Activated CD8-positive, alpha-beta T cell treated with anti-CD3 and anti-CD28 coated beads for 36 hours (primary cell): ENCODE measurements around the gene GSTM2. TPM values are rescaled to one million over a fixed set of nuclear protein-coding genes. Genes with fewer than 3 reads are reported as not detected.

ENCODE experiments used
- ATAC-seq: fragments of 200-7000 bp; cut with Tn5 transposase; one replicate; pipeline ENCODE4 v1.10.0; 2021; ENCODE audit warnings: mild to moderate bottlenecking, moderate library complexity
- CTCF ChIA-PET: fragments of 350-600 bp; sonication (Branson Sonifier 250); formaldehyde crosslinking; loops from one replicate; lab custom pipeline; 2021; ENCODE audit warnings: antibody characterized with exemption; lab: Charles Lee
- POLR2A ChIA-PET: fragments of 350-600 bp; sonication (Branson Sonifier 250); formaldehyde crosslinking; loops from one replicate; lab custom pipeline; 2021; ENCODE audit warnings: antibody characterized with exemption; lab: Charles Lee
- DNase-seq: peaks from one replicate; pipeline ENCODE4 v3.0.0-alpha.2; 2020
- H3K27ac Mint-ChIP-seq: one replicate; pipeline ENCODE4 v1.8.0; 2021; ENCODE audit warnings: mild to moderate bottlenecking, mixed read lengths
- H3K27me3 Mint-ChIP-seq: one replicate; pipeline ENCODE4 v1.8.0; 2021; ENCODE audit warnings: mixed read lengths
- H3K36me3 Mint-ChIP-seq: one replicate; pipeline ENCODE4 v1.8.0; 2021; ENCODE audit warnings: low read depth, mixed read lengths
- H3K4me1 Mint-ChIP-seq: one replicate; pipeline ENCODE4 v1.8.0; 2021; ENCODE audit warnings: low read depth, mixed read lengths
- H3K4me3 Mint-ChIP-seq: one replicate; pipeline ENCODE4 v1.8.0; 2021; ENCODE audit warnings: mild to moderate bottlenecking, moderate library complexity, mixed read lengths
- H3K9me3 Mint-ChIP-seq: one replicate; pipeline ENCODE4 v1.8.0; 2021; ENCODE audit warnings: mixed read lengths
- CTCF ChIP-seq: fragments of 200-600 bp; IDR thresholded peaks from one replicate; pipeline ENCODE4 v1.8.0; 2022; ENCODE audit warnings: antibody characterized with exemption, mild to moderate bottlenecking
- intact Hi-C: fragments of 100-400 bp; cut with micrococcal nuclease; formaldehyde crosslinking; loops from one replicate; pipeline ENCODE4 v1.10.0; 2022
- total RNA-seq, 2 experiments: library from RNA; stranded (reverse); gene quantifications; one replicate each; pipeline ENCODE4 v1.2.3, GENCODE V29; 2021

GSTM2 gene
- total RNA-seq, 2 experiments from 2014 or later: 13.6 to 16.2 TPM

- Mint-ChIP-seq H3K9me3 (no peaks in the 10 kb centered on the region), H3K27me3 (no peaks in the 10 kb centered on the region), H3K4me1 (peaks cover 27% of the 10 kb centered on the region), H3K36me3 (peaks cover 32% of the 10 kb centered on the region), H3K4me3 (no peak overlapping the region), H3K27ac (no peak overlapping the region)
- CTCF ChIA-PET: interaction anchor here (1.3 to 18.5 kb wide), 4 partner anchors 11 to 85 kb away, joined by 3 to 294 read pairs (median 9); partner anchors contain the start of genes GNAI3 and GPR61
- DNase-seq (no peak), ATAC-seq (no peak)
- intact Hi-C loops: no loop called here
- no peak for TF ChIP-seq CTCF
- POLR2A ChIA-PET: no interaction called here
These were observed 41.0 kb upstream of the GSTM2 start for GRCh38 chr1:109626682-109627408.

GRCh38 chr1:109627692-109628399, 40.0 kb upstream of the GSTM2 start:
- TF ChIP-seq CTCF: no peak
- intact Hi-C loops: no loop called here
- ChIA-PET POLR2A (interaction anchor here (1.1 kb wide), 1 partner anchor 9 kb away, joined by 4 read pairs; no protein-coding TSS in a partner anchor), CTCF (interaction anchor here (1.3 to 18.5 kb wide), 5 partner anchors 12 to 86 kb away, joined by 3 to 294 read pairs (median 29); partner anchors contain the start of genes GNAI3 and GPR61)
- Mint-ChIP-seq H3K4me3 (no peak overlapping the region), H3K27ac (peak overlapping the region; percentile 1), H3K36me3 (peaks cover 30% of the 10 kb centered on the region), H3K4me1 (peaks cover 17% of the 10 kb centered on the region), H3K27me3 (no peaks in the 10 kb centered on the region), H3K9me3 (no peaks in the 10 kb centered on the region)
- DNase-seq: no peak
- no peak for ATAC-seq

DNA sequence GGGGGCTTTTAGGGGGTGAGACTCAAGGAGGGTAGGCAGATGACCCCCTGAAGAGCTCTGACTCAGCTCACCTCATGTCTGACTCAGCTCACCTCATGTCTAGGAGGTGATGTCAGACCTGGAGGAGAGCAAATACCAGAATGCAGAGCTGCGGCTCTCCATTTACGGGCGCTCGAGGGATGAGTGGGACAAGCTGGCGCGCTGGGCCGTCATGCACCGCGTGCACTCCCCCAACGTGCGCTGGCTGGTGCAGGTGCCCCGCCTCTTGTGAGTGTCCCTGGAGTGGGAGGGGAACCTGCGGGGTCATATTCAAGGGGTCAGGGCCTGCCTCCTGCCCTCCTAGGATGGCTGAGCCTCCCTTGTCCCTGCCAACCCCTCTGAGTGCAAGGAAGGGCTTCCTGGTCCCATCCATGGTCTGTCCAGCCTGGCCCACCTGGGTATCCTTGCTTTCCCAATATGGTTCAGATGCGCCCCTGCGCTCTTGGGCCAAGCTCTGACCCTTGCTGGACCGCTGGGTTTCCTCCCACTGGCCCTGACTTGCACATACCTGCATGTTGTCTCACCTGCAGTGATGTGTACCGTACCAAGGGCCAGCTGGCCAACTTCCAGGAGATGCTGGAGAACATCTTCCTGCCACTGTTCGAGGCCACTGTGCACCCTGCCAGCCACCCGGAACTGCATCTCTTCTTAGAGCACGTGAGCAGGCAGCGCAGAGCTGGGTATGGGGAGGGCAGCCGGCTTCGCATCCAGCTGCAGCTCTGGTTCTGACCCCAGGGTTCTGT, 39.1 kb upstream of the GSTM2 start:
- Mint-ChIP-seq H3K4me3 (no peak overlapping the region), H3K9me3 (no peaks in the 10 kb centered on the region), H3K36me3 (peaks cover 30% of the 10 kb centered on the region), H3K27me3 (no peaks in the 10 kb centered on the region), H3K4me1 (peaks cover 9% of the 10 kb centered on the region), H3K27ac (no peak overlapping the region)
- no peak for TF ChIP-seq CTCF
- DNase-seq (no peak), ATAC-seq (peak; percentile 31)
- CTCF ChIA-PET: interaction anchor here (1.1 to 18.5 kb wide), 10 partner anchors 9 to 356 kb away, joined by 3 to 294 read pairs (median 7); partner anchors contain the start of genes AHCYL1, AMPD2, GNAI3 and GNAT2
- POLR2A ChIA-PET: interaction anchor here (0.7 to 1.1 kb wide), 5 partner anchors 8 to 80 kb away, joined by 3 to 4 read pairs (median 3); partner anchors contain the start of genes AMPD2 and GNAT2
- intact Hi-C loops: no loop called here

- POLR2A ChIA-PET: interaction anchor here (0.7 to 1.1 kb wide), 5 partner anchors 10 to 81 kb away, joined by 3 to 4 read pairs (median 3); partner anchors contain the start of genes AMPD2, GNAI3 and GNAT2
- Mint-ChIP-seq H3K36me3 (peaks cover 30% of the 10 kb centered on the region), H3K27me3 (no peaks in the 10 kb centered on the region), H3K27ac (no peak overlapping the region), H3K4me1 (peaks cover 7% of the 10 kb centered on the region), H3K4me3 (no peak overlapping the region), H3K9me3 (no peaks in the 10 kb centered on the region)
- DNase-seq: no peak
- TF ChIP-seq CTCF: no peak
- CTCF ChIA-PET: interaction anchor here (0.6 to 18.5 kb wide), 19 partner anchors 10 to 355 kb away, joined by 3 to 294 read pairs (median 4); partner anchors contain the start of genes AHCYL1, AMPD2, GNAI3 and GNAT2
- no peak for ATAC-seq
- intact Hi-C loops: no loop called here
These were observed 38.4 kb upstream of the GSTM2 start for GRCh38 chr1:109629372-109630030.
